ENCODE results near the gene KANK4. TPM values are rescaled to one million over a fixed set of nuclear protein-coding genes. Genes with fewer than 3 reads are reported as not detected.

Gene KANK4
- total RNA-seq, 2 experiments from 2014 or later, result not detected

GRCh38 chr1:62198069-62198780, 121.0 kb downstream of the KANK4 start:
- TF ChIP-seq, protein P1, sequence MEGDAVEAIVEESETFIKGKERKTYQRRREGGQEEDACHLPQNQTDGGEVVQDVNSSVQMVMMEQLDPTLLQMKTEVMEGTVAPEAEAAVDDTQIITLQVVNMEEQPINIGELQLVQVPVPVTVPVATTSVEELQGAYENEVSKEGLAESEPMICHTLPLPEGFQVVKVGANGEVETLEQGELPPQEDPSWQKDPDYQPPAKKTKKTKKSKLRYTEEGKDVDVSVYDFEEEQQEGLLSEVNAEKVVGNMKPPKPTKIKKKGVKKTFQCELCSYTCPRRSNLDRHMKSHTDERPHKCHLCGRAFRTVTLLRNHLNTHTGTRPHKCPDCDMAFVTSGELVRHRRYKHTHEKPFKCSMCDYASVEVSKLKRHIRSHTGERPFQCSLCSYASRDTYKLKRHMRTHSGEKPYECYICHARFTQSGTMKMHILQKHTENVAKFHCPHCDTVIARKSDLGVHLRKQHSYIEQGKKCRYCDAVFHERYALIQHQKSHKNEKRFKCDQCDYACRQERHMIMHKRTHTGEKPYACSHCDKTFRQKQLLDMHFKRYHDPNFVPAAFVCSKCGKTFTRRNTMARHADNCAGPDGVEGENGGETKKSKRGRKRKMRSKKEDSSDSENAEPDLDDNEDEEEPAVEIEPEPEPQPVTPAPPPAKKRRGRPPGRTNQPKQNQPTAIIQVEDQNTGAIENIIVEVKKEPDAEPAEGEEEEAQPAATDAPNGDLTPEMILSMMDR (conservative IDR thresholded peaks at IDR 0.05; ENCODE audit: low read length), result no peak
- TF ChIP-seq EZH2phosphoT487 (IDR thresholded peaks at IDR 0.05; ENCODE audit: borderline replicate concordance, low read depth, low read length), result no peak

DNA sequence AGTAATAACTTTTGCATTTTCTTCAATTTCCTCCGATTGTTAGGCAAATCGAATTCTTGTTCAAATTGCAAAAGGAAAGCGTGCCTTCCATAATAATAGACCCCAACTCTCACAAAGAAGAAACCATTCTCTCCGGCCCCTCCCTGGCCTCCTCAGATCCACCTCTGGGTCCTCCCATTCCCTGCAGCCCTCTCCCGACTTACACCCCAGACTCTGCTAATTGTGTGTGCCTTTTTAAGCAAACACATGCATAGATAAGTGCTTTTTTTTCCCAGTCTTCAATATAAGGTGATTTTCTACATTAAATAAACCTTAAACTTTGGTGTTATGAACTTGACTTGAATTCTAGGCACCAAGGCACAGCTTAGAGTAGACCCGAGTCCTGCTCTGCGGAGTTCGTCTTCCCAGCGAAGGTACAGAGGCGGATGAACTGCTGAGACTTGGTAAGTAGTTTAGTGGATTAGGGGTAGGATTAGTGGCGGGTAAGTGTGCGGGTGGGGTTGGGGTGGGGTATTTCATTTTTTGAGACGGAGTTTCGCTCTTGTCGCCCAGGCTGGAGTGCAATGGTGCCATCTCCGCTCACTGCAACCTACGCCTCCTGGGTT, 123.0 kb downstream of the KANK4 start:
- BruUV-seq (replicated peaks), result no TSS peak
- DNase-seq (ENCODE audit: low spot score), result no peak
- Histone ChIP-seq H4K20me1 (ENCODE audit: insufficient read depth, low read length) (no peaks in the 10 kb centered on the region), H3K27ac (ENCODE audit: low read depth, low read length, poor library complexity, severe bottlenecking) (no peak overlapping the region), H3K4me1 (ENCODE audit: insufficient read depth, low read length, poor library complexity, severe bottlenecking) (no peaks in the 10 kb centered on the region), H2AFZ (ENCODE audit: low read length) (no peak overlapping the region), H3K9me3 (ENCODE audit: low read length) (no peaks in the 10 kb centered on the region), H3K36me3 (ENCODE audit: insufficient read depth, low read length) (no peaks in the 10 kb centered on the region), H3K79me2 (ENCODE audit: insufficient read depth, low read depth, low read length) (no peaks in the 10 kb centered on the region), H3K4me3 (ENCODE audit: low read depth, low read length, poor library complexity, severe bottlenecking) (no peak overlapping the region), H3K4me2 (ENCODE audit: low read length) (no peak overlapping the region), H3K9me2 (ENCODE audit: insufficient read depth, low read length) (no peaks in the 10 kb centered on the region)
- ChIA-PET POLR2A (no interaction called here), CTCF (ENCODE audit: unreplicated experiment) (no interaction called here)
- TF ChIP-seq, protein P1 (conservative IDR thresholded peaks at IDR 0.05; ENCODE audit: low read length), result no peak
- intact Hi-C loops (cut with micrococcal nuclease; ENCODE audit: unreplicated experiment), result no loop called here

More at GRCh38 chr1:62198069-62198780, 121.0 kb downstream of the KANK4 start:
- no TSS peak for BruUV-seq (replicated peaks)
- no peaks in the 10 kb centered on the region for H3K9me2 ChIP-seq (ENCODE audit: insufficient read depth, low read length)
- no peak overlapping the region for H3K4me2 ChIP-seq (ENCODE audit: low read length)
- POLR2A ChIA-PET, result no interaction called here
- CTCF ChIA-PET (ENCODE audit: unreplicated experiment), result no interaction called here
- H3K4me3 ChIP-seq (ENCODE audit: low read depth, low read length, poor library complexity, severe bottlenecking), result no peak overlapping the region
- intact Hi-C loops (cut with micrococcal nuclease; ENCODE audit: unreplicated experiment), result no loop called here
- H4K20me1 ChIP-seq (ENCODE audit: insufficient read depth, low read length), result no peaks in the 10 kb centered on the region
- no peak for DNase-seq (ENCODE audit: low spot score)
- no peaks in the 10 kb centered on the region for H3K4me1 ChIP-seq (ENCODE audit: insufficient read depth, low read length, poor library complexity, severe bottlenecking)
- no peak overlapping the region for H2AFZ ChIP-seq (ENCODE audit: low read length)
- H3K79me2 ChIP-seq (ENCODE audit: insufficient read depth, low read depth, low read length), result no peaks in the 10 kb centered on the region
- no peak overlapping the region for H3K27ac ChIP-seq (ENCODE audit: low read depth, low read length, poor library complexity, severe bottlenecking)
- H3K9me3 ChIP-seq (ENCODE audit: low read length), result no peaks in the 10 kb centered on the region
- no peaks in the 10 kb centered on the region for H3K36me3 ChIP-seq (ENCODE audit: insufficient read depth, low read length)
